HEK293 (cell line): ENCODE measurements around the gene TMEM186.

Experiments
- CTCF ChIA-PET: fragments of 350-600 bp; formaldehyde crosslinking; extraction: SDS; loops from one replicate; lab custom pipeline; 2021; ENCODE audit warnings: antibody characterized with exemption; lab: Yijun Ruan, JAX
- POLR2A ChIA-PET: fragments of 300-600 bp; formaldehyde crosslinking; extraction: SDS; loops from one replicate; lab custom pipeline; 2020; ENCODE audit warnings: antibody characterized with exemption, inconsistent platforms; lab: Yijun Ruan, JAX
- H3K27ac ChIP-seq: fragments of 200-500 bp; sonication (Bioruptor generic); 2 replicates; pipeline ENCODE4 v1.5.1; 2014; ENCODE audit warnings: low read depth, low read length, control low read depth, inconsistent platforms; ENCODE audit errors: extremely low read depth
- H3K36me3 ChIP-seq, 2 experiments: fragments of 200-500 bp in 1 of 2; sonication (Bioruptor generic) in 1 of 2; 1 replicate in 1 of 2; 2 replicates in 1 of 2; pipeline ENCODE4 v1.5.1; 2014 to 2017; ENCODE audit warnings: inconsistent platforms in 2 of 2, low read length in 2 of 2; ENCODE audit not compliant: control insufficient read depth in 2 of 2, insufficient read depth in 1 of 2
- H3K4me1 ChIP-seq: fragments of 200-500 bp; sonication (Bioruptor generic); 2 replicates; pipeline ENCODE4 v1.5.1; 2014; ENCODE audit warnings: mild to moderate bottlenecking, low read length, inconsistent platforms; ENCODE audit not compliant: control insufficient read depth, insufficient read depth
- H3K4me3 ChIP-seq: 2 replicates; pipeline ENCODE4 v1.5.1; 2011; ENCODE audit warnings: low read depth, mild to moderate bottlenecking, control low read depth, low read length, moderate library complexity
- H3K9me3 ChIP-seq: fragments of 200-500 bp; sonication (Bioruptor generic); 2 replicates; pipeline ENCODE4 v1.5.1; 2014; ENCODE audit warnings: low read depth, low read length, inconsistent platforms; ENCODE audit not compliant: control insufficient read depth, insufficient read depth
- ATF2 ChIP-seq: fragments of 450-650 bp; formaldehyde crosslinking; IDR thresholded peaks from 2 replicates; pipeline ENCODE4 v1.5.1; 2016; ENCODE audit warnings: missing biosample characterization, missing genetic modification characterization, low read depth
- FEZF1 ChIP-seq: fragments of 450-650 bp; formaldehyde crosslinking; IDR thresholded peaks from 2 replicates; pipeline ENCODE4 v1.5.1; 2016; ENCODE audit warnings: missing biosample characterization, missing genetic modification characterization
- MYNN ChIP-seq: fragments of 450-650 bp; formaldehyde crosslinking; IDR thresholded peaks from 2 replicates; pipeline ENCODE4 v1.5.1; 2016; ENCODE audit warnings: missing biosample characterization, missing genetic modification characterization, borderline replicate concordance
- SCRT2 ChIP-seq: fragments of 450-650 bp; formaldehyde crosslinking; IDR thresholded peaks from 2 replicates; pipeline ENCODE4 v1.5.1; 2016; ENCODE audit warnings: missing biosample characterization, missing genetic modification characterization
- TSHZ1 ChIP-seq: fragments of 450-650 bp; formaldehyde crosslinking; IDR thresholded peaks from 2 replicates; pipeline ENCODE4 v1.5.1; 2016; ENCODE audit warnings: missing biosample characterization, missing genetic modification characterization, borderline replicate concordance
- ZEB2 ChIP-seq: fragments of 450-650 bp; formaldehyde crosslinking; IDR thresholded peaks from 2 replicates; pipeline ENCODE4 v1.5.1; 2016; ENCODE audit warnings: missing biosample characterization, missing genetic modification characterization
- ZFHX2 ChIP-seq: fragments of 450-650 bp; formaldehyde crosslinking; conservative IDR thresholded peaks from 2 replicates; pipeline ENCODE4 v1.5.1; 2016; ENCODE audit warnings: missing biosample characterization, missing genetic modification characterization
- ZFP37 ChIP-seq: fragments of 450-650 bp; formaldehyde crosslinking; IDR thresholded peaks from 2 replicates; pipeline ENCODE4 v1.5.1; 2016; ENCODE audit warnings: missing biosample characterization, missing genetic modification characterization
- ZNF132 ChIP-seq: fragments of 450-650 bp; formaldehyde crosslinking; IDR thresholded peaks from 2 replicates; pipeline ENCODE4 v1.5.1; 2017; ENCODE audit warnings: missing biosample characterization, missing genetic modification characterization, borderline replicate concordance
- ZNF169 ChIP-seq: fragments of 450-650 bp; formaldehyde crosslinking; IDR thresholded peaks from 2 replicates; pipeline ENCODE4 v1.5.1; 2016; ENCODE audit warnings: missing biosample characterization, missing genetic modification characterization
- ZNF274 ChIP-seq, 2 experiments: fragments of 200-500 bp in 1 of 2; fragments of 450-650 bp in 1 of 2; sonication (Bioruptor generic) in 1 of 2; formaldehyde crosslinking in 1 of 2; IDR thresholded peaks; 2 replicates each; pipeline versions ENCODE4 v1.5.1 to v1.6.1; 2014 to 2016; ENCODE audit warnings: borderline replicate concordance in 1 of 2, inconsistent platforms in 1 of 2, low read length in 1 of 2, missing biosample characterization in 1 of 2, missing genetic modification characterization in 1 of 2
- ZNF280C ChIP-seq: fragments of 450-650 bp; formaldehyde crosslinking; IDR thresholded peaks from 2 replicates; pipeline ENCODE4 v1.5.1; 2016; ENCODE audit warnings: missing biosample characterization, missing genetic modification characterization
- ZNF362 ChIP-seq: fragments of 450-650 bp; formaldehyde crosslinking; IDR thresholded peaks from 2 replicates; pipeline ENCODE4 v1.5.1; 2016; ENCODE audit warnings: missing biosample characterization, missing genetic modification characterization
- ZNF433 ChIP-seq: fragments of 450-650 bp; formaldehyde crosslinking; IDR thresholded peaks from 2 replicates; pipeline ENCODE4 v1.5.1; 2016; ENCODE audit warnings: missing biosample characterization, missing genetic modification characterization, low read depth
- ZNF558 ChIP-seq: fragments of 450-650 bp; formaldehyde crosslinking; IDR thresholded peaks from 2 replicates; pipeline ENCODE4 v1.5.1; 2016; ENCODE audit warnings: missing biosample characterization, missing genetic modification characterization
- ZNF560 ChIP-seq: fragments of 450-650 bp; formaldehyde crosslinking; IDR thresholded peaks from 2 replicates; pipeline ENCODE4 v1.5.1; 2017; ENCODE audit warnings: missing biosample characterization, missing genetic modification characterization, borderline replicate concordance
- ZNF639 ChIP-seq: fragments of 450-650 bp; formaldehyde crosslinking; IDR thresholded peaks from 2 replicates; pipeline ENCODE4 v1.5.1; 2016; ENCODE audit warnings: missing biosample characterization, missing genetic modification characterization
- ZNF664 ChIP-seq: fragments of 450-650 bp; formaldehyde crosslinking; IDR thresholded peaks from 2 replicates; pipeline ENCODE4 v1.5.1; 2016; ENCODE audit warnings: missing biosample characterization, missing genetic modification characterization
- ZNF785 ChIP-seq: fragments of 450-650 bp; formaldehyde crosslinking; IDR thresholded peaks from 2 replicates; pipeline ENCODE4 v1.5.1; 2016; ENCODE audit warnings: missing biosample characterization, missing genetic modification characterization
- ZSCAN5A ChIP-seq: fragments of 450-650 bp; formaldehyde crosslinking; IDR thresholded peaks from 2 replicates; pipeline ENCODE4 v1.5.1; 2016; ENCODE audit warnings: missing biosample characterization, missing genetic modification characterization

Gene TMEM186

GRCh38 chr16:8831871-8832716 lies 34.7 kb upstream of the TMEM186 start:
- CTCF ChIA-PET: no interaction called here
- Histone ChIP-seq H3K4me3 (no peak overlapping the region), H3K27ac (no peak overlapping the region), H3K4me1 (no peaks in the 10 kb centered on the region), H3K9me3 (no peaks in the 10 kb centered on the region), H3K36me3 (peaks cover 0 to 39% of the 10 kb centered on the region in 2 experiments; a peak in 2 of 3 replicates)
- TF ChIP-seq ZNF280C (tag by site-specific recombination) (no peak), ATF2 (no peak), FEZF1 (no peak), ZNF558 (no peak), ZNF274 (IDR thresholded peaks at IDR 0.05; ENCODE audit: low read length) (no peak), ZNF274 (tag by site-specific recombination; IDR thresholded peaks at IDR 0.05; ENCODE audit: borderline replicate concordance) (no peak), ZEB2 (tag by site-specific recombination) (no peak), ZNF433 (no peak), ZFHX2 (tag by site-specific recombination) (no peak), MYNN (tag by site-specific recombination) (no peak), ZFP37 (tag by site-specific recombination) (no peak), ZNF169 (no peak), ZNF639 (tag by site-specific recombination) (no peak), ZNF664 (no peak), SCRT2 (tag by site-specific recombination) (no peak), ZNF132 (no peak), ZSCAN5A (no peak), ZNF785 (no peak), ZNF362 (tag by site-specific recombination) (no peak), ZNF560 (no peak), TSHZ1 (tag by site-specific recombination) (no peak)
- POLR2A ChIA-PET: no interaction called here
